Right lobe of liver (tissue), 4 donors: ENCODE measurements around the gene APLP2.

ENCODE experiments used
- CTCF ChIP-seq, 4 donors: fragments of 200-600 bp in 3 of 4; fragments of 450-650 bp in 1 of 4; IDR thresholded peaks; one replicate each; pipeline versions ENCODE4 v1.5.1 to v1.8.0; 2016 to 2022; ENCODE audit warnings: antibody characterized with exemption in 4 of 4, mild to moderate bottlenecking in 2 of 4
- POLR2A ChIP-seq: fragments of 450-650 bp; IDR thresholded peaks from one replicate; pipeline ENCODE4 v1.6.1; 2017; ENCODE audit warnings: antibody characterized with exemption, mild to moderate bottlenecking
- donor health status: DM: no; HTN: no; CAD: no.
- donor health status: DM: no; HTN: no; CAD: no.
- donor health status: DM: no; HTN: yes; CAD: no.

GRCh38 chr11:130114281-130114680, 44.6 kb downstream of the APLP2 start:
- no peak for TF ChIP-seq CTCF (IDR thresholded peaks at IDR 0.05)
- no peak for TF ChIP-seq POLR2A
